Embryonic facial prominence (tissue), 1 donor: ENCODE data around the gene PTH1R.

Experiments used
- DNase-seq: peaks from one replicate; pipeline ENCODE4 v3.0.0-alpha.2; 2016; ENCODE audit errors: extremely low spot score

Gene PTH1R

GRCh38 chr3:46864061-46864881, 13.2 kb upstream of the PTH1R start:
- no peak for DNase-seq

- DNase-seq, result no peak
Observed at GRCh38 chr3:46865031-46865507, 12.5 kb upstream of the PTH1R start.

GRCh38 chr3:46865546-46865945, 12.0 kb upstream of the PTH1R start:
- no peak for DNase-seq

DNA sequence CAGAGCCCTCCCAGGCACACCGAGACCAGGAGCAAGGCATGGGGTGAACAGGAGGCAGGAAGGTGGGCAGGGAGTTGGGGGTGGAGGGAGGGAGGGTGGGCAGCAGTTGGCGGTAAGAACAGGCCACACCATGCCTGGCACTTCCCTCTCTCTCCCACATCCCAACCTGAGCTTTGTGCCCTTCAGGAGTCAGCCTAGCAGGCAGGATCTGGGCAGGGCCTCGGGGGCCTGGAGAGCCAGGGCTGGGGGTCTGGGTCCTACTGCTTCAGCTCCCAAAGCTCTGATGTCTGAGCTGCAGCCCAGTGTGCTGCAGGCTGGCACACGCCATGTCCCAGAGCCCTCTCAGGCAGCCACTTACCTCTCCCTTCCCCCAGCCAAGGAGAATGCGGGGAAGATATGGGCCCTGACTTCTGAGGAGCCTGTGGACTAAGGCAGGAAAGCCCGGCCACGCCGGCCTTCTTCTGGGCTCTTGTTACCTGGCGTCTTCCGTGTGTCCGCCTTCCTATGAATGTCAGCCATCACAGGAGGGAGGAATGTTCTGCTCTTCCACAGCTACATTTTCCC, 11.4 kb upstream of the PTH1R start:
- DNase-seq, result no peak

- no peak for DNase-seq
Observed at GRCh38 chr3:46866720-46867549, 10.6 kb upstream of the PTH1R start.

DNA sequence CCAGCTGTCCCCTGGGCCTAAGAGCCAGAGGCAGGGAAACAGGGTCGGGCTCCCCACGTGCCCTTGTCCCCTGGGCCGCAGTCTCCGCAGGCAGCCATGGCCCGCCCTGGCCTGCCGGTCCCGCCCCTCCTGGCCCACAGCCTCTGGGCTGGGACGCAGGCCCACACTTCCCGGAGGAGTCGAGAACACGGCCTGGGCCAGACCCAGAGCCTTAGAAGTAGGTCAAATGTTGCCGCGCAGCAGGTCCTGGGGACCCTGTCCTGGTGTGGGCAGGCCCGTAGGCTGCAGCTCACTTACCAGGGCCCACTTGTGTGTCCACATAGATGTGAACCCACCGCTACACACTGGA, 10.0 kb upstream of the PTH1R start:
- no peak for DNase-seq

GRCh38 chr3:46868287-46868686, 9.2 kb upstream of the PTH1R start:
- no peak for DNase-seq

DNA sequence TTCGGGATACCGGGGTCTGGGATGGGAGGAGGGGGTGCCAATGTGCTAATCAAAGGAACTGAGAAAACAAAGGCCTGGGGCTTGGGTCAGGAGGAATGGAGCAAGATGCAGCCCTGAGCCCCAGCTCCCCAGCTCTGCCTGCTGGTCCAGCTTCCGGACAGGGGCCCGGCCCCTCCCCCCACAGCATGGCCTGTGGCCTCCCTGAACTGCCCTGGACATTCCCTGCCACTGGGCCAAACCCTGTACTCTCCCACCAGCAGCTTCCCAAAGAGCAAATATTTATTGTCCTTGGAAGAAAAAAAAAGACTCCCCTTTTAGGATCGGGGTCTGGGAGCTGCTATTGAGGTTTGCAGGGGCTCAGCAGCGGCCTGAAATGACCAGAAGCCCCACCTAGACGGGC, 8.6 kb upstream of the PTH1R start:
- no peak for DNase-seq

GRCh38 chr3:46869440-46869839, 8.1 kb upstream of the PTH1R start:
- no peak for DNase-seq

DNA sequence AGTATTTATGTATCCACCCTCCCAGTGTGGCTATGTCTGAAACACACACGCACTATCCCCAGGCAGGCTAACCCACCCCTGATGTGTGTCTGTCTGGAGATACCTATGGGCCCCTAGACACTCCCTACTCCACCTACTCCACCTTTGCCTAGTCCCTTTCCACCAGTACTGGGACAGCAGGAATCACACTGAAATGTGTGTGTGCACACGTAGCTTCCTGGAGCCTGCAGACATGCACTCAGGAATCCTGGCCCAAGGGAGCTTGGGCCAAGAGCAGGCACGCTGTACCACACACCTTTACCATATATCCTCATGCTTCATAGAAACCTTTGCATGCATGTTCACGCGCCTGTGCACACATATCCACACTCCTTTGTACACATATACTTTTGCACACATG, 6.9 kb upstream of the PTH1R start:
- no peak for DNase-seq

GRCh38 chr3:46871222-46871621, 6.3 kb upstream of the PTH1R start:
- DNase-seq, result no peak

DNA sequence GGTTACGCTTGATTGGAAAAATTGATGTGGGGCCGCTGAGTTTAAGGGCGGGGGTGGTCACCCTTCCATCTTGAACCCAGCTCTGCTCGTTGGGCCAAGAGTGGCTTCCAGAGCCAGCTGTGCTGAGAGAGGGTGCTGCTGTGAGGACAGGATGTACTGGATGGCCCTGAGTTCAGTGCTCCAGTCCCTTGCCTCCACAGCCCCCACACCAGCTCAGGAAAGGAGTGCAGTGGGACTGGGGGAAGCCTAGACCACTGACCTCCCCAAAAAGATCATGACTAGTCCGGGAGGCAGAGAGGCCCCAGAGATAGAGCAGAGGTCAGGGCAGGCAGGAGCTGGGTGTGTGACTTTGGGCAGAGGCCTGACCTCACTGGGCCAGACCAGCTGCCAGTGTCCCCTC, 4.0 kb upstream of the PTH1R start:
- DNase-seq, result no peak

DNA sequence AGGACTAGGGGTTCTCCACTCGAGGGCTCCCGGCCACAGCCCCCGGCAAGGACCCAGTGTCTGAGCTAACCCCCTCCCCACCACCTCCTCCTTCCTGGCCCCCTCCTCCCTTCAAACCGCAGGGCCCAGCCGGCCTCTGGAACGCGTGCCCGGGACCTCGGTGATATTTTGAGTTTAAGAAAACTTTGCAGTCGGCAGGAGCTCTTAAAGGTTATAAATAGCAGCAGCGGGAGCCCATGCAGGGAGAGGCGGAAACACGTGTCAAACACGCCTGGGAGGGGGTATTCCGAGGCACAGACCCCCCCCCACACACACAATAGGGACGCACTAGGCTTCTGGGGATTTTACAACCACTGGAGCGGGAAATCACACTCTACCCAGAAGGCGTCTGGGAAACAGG, 3.1 kb upstream of the PTH1R start:
- peak; percentile 54 for DNase-seq

GRCh38 chr3:46875560-46875959, 2.0 kb upstream of the PTH1R start:
- no peak for DNase-seq

DNA sequence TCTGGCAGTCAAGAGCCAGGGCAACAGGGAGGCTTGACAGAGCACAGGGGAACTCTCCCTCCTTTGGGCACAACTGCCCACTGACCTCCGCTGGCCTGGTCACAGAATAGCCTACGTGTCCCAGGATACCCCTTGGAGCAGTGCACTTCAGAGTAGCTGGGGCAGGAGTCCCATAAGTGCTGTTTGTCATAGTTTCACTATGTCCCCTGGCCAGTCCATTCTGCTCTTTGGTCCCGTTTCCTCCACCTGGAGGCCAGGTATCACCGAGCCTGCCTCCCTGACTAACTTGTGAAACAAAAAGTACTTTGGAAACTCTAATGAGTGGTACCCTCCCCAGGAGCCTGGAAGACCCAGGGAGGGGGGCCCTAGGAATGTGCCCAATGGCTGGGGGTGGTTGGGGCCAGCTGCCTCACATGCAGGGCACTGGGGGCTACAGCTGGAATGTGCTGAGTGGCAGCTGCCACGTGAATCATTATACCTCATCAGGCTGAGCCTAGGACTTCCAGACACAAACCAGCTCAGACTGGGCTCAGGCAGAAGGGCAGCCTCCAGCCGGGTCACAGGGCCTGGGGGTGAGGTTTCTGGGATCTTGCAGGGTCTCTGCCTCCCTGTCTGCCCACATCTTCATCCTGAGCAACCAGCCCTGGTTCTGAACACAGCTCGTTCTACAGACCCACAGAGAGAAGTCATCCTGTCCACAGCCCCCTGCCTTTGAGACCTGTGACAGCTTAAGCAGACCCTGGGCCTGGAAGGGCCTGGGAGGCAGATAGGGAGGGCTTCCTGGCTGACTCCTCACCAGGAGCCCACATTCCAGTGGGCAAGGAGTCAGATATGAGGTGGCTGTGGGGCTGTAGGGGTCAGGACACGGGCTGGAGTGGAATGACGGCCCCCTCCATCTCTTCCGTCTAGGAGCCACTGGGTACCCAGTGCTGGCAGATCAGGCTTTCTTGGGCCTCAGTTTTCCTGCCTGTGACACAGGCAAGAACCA, 914 bp upstream of the PTH1R start:
- no peak for DNase-seq

DNA sequence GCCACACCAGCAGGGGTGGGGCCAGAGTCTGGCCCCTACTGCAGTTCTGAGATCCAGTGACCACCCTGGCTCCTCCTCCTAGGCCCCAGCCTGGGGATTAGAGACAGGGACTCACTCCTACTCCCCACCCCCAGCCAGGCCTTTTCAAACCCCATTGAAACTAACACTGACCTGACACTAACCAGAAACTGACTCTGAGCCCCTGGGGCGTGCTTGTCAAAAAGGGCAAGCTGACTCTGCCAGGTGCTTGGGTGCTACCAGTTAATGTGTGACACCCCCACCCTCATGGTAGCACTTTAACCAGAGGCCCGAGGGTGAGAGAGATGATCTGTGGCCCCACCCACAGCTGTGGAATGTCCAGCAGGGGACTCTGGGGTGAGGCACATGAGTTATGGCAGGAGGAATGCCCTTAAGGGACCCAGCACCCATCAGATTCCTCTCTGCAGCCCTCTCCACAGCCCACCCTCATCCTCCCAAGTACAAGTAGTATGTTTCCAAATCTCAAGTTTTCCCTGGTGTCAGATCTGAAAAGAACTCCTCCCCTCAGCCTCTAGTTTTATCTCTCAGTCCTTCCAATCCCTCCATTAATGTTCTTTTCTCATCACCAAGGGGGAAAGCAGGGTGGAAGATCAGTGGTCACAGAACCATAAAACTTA, 1.4 kb downstream of the PTH1R start:
- DNase-seq, result no peak

GRCh38 chr3:46880884-46881595, 3.5 kb downstream of the PTH1R start:
- DNase-seq, result no peak

DNA sequence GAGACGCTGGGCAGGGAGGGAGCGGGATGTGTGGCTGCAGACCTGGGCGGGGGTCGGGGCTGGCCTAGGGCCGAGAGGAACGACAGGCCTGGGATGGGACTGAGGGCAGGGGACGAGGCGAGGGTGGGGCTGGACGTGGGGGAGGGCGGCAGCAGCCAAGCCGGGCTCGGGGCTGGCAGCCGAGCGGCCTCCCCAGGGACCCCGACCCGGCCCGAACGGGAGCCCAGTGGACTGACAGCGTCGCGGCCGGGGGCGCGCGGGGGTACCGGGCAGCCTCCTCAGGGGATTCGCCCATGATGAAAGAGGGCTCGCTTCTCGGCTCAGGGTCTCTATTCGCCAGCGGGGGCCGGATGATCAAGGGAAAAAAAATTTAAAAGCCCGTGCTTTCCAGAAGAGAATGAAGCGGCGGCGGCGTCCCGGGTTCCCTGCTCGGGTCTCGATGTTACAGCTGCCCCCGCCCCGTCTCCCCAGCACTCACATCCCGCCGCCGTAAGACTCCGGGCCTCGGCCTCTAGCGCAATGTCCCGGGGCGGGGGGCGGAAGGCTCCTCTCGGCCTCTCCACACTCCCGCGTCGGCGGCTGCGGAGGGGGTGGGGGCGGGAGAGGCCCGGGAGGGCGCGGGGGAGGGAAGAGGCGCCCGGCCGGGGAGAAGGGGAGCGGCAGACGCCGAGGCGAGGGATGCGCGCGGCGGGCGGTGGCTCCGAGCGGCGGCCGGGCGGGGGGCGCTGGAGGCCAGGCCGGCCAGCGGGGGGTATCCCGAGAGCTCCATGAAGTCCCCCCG, 4.3 kb downstream of the PTH1R start:
- DNase-seq, result peak; percentile 33

DNA sequence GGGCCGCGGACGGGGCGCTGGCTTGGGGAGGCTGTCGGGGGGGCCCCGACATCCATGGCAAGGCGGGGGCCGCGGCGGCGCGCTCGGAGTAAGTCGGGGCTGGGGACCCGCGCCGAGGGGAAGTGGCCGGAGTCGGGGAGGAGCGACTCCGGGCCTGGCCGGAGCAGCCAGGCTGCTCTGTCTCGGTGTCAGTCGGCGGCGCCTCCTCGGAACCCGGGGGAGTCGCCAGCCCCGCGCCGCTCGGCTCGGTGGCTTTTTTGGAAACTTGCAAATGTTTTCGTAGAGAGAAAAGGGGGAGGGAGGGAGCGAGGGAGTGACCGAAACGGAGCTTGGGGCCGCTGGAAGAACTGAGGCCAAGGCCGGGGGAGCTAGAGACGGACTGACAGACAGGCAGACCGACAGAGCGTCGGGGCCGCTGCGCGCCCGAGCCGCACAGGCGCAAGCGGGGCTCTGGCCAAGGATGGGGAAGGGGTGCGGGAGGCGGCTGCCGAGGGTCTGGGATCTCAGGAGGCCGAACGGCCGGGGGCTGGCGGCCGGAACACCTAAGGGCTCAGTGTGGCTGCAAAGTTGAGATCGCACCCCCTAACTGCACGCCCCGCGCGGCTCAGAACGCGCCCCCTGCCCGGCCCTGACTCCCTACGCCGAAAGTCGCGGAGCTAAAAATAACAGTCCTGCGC, 5.0 kb downstream of the PTH1R start:
- no peak for DNase-seq
